Glutamatergic neuron (in vitro differentiated cells): Measurements from ENCODE around the gene PDE1A. TPM values are rescaled to one million over a fixed set of nuclear protein-coding genes. Genes with fewer than 3 reads are reported as not detected.

Experiments used
- DNase-seq: peaks from one replicate; pipeline ENCODE4 v3.0.0; 2022
- H3K27ac Mint-ChIP-seq: one replicate; pipeline ENCODE4 v1.8.0; 2020; ENCODE audit warnings: mild to moderate bottlenecking, mixed read lengths, inconsistent platforms; ENCODE audit not compliant: unreplicated experiment
- H3K27me3 Mint-ChIP-seq: one replicate; pipeline ENCODE4 v1.8.0; 2020; ENCODE audit warnings: mild to moderate bottlenecking, moderate library complexity, mixed read lengths, inconsistent platforms; ENCODE audit not compliant: unreplicated experiment
- H3K36me3 Mint-ChIP-seq: one replicate; pipeline ENCODE4 v1.8.0; 2020; ENCODE audit warnings: mild to moderate bottlenecking, mixed read lengths, inconsistent platforms; ENCODE audit not compliant: unreplicated experiment
- H3K4me1 Mint-ChIP-seq: one replicate; pipeline ENCODE4 v1.8.0; 2020; ENCODE audit warnings: mild to moderate bottlenecking, low read depth, mixed read lengths, inconsistent platforms; ENCODE audit not compliant: unreplicated experiment
- H3K4me3 Mint-ChIP-seq: one replicate; pipeline ENCODE4 v1.8.0; 2020; ENCODE audit warnings: mild to moderate bottlenecking, mixed read lengths, inconsistent platforms; ENCODE audit not compliant: unreplicated experiment
- H3K9me3 Mint-ChIP-seq: one replicate; pipeline ENCODE4 v1.8.0; 2020; ENCODE audit warnings: mild to moderate bottlenecking, moderate library complexity, mixed read lengths, inconsistent platforms; ENCODE audit not compliant: unreplicated experiment
- long read RNA-seq: library from polyadenylated mRNA; unstranded; transcript quantifications from one replicate; pipeline ENCODE4 v2.0.0, GENCODE V29; 2020; ENCODE audit not compliant: unreplicated experiment
- total RNA-seq: library from RNA; stranded (reverse); fragmentation: NEBNext Ultra II Directional; extraction: Animal tissue kit (Norgen Biotek cat#: 25700); gene quantifications from one replicate; pipeline ENCODE4 v1.2.1, GENCODE V29; 2021; ENCODE audit not compliant: unreplicated experiment
- TF ChIP-seq, protein P1 (sequence below): fragments of 200-600 bp; sonication (generic); IDR thresholded peaks from one replicate; pipeline ENCODE4 v1.5.0; 2021; ENCODE audit not compliant: partially characterized antibody, unreplicated experiment

Gene PDE1A
- 4.2 TPM for total RNA-seq
- long read RNA-seq, partial matches to known transcripts = 1 of 1 reads
- long read RNA-seq, other reads (novel, unspliced or antisense) = 0 of 1 reads

DNA sequence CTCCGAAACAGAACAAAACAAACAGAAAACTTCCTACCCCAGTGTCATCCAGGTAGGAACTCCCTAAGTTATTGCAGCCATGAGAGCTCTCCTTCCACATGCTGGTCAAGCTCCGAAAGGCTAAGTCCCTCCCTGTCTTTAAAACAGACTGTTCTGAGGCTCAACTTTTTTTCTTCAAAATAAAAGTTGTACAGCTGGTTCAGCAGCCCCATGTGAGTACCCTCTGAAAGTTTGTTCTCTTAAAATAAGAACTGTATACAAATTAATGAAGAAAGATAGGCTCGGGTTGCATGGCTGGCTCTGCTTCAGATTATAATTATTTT lies at the start of gene PDE1A:
TSS of gene PDE1A (minus strand) at position 119 of the 323 bp plus-strand sequence.
- Mint-ChIP-seq H3K4me1 (no peaks in the 10 kb centered on the region), H3K4me3 (no peak within 1 kb of the TSS), H3K27ac (no peak within 1 kb of the TSS), H3K36me3 (no peaks in the 10 kb centered on the region), H3K9me3 (no peaks in the 10 kb centered on the region), H3K27me3 (no peaks in the 10 kb centered on the region)
- TF ChIP-seq, protein P1, sequence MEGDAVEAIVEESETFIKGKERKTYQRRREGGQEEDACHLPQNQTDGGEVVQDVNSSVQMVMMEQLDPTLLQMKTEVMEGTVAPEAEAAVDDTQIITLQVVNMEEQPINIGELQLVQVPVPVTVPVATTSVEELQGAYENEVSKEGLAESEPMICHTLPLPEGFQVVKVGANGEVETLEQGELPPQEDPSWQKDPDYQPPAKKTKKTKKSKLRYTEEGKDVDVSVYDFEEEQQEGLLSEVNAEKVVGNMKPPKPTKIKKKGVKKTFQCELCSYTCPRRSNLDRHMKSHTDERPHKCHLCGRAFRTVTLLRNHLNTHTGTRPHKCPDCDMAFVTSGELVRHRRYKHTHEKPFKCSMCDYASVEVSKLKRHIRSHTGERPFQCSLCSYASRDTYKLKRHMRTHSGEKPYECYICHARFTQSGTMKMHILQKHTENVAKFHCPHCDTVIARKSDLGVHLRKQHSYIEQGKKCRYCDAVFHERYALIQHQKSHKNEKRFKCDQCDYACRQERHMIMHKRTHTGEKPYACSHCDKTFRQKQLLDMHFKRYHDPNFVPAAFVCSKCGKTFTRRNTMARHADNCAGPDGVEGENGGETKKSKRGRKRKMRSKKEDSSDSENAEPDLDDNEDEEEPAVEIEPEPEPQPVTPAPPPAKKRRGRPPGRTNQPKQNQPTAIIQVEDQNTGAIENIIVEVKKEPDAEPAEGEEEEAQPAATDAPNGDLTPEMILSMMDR = no peak
- DNase-seq = no peak

- Mint-ChIP-seq H3K9me3 (no peaks in the 10 kb centered on the region), H3K27me3 (no peaks in the 10 kb centered on the region), H3K4me3 (no peak overlapping the region), H3K27ac (no peak overlapping the region), H3K4me1 (no peaks in the 10 kb centered on the region), H3K36me3 (peaks cover 4% of the 10 kb centered on the region)
- TF ChIP-seq, protein P1 = no peak
- no peak for DNase-seq
These were observed 46.8 kb upstream of the PDE1A start for GRCh38 chr2:182473635-182474034.

GRCh38 chr2:182463760-182464159 lies 36.9 kb upstream of the PDE1A start:
- TF ChIP-seq, protein P1 = no peak
- no peak overlapping the region for H3K4me3 Mint-ChIP-seq
- H3K27ac Mint-ChIP-seq = no peak overlapping the region
- no peaks in the 10 kb centered on the region for H3K9me3 Mint-ChIP-seq
- H3K36me3 Mint-ChIP-seq = peaks cover 6% of the 10 kb centered on the region
- no peaks in the 10 kb centered on the region for H3K4me1 Mint-ChIP-seq
- DNase-seq = no peak
- no peaks in the 10 kb centered on the region for H3K27me3 Mint-ChIP-seq

- Mint-ChIP-seq H3K27me3 (peaks cover under 1% of the 10 kb centered on the region), H3K4me1 (peaks cover 2% of the 10 kb centered on the region), H3K36me3 (no peaks in the 10 kb centered on the region), H3K4me3 (no peak overlapping the region), H3K27ac (no peak overlapping the region), H3K9me3 (no peaks in the 10 kb centered on the region)
- no peak for DNase-seq
- TF ChIP-seq, protein P1 = no peak
These were observed 29.9 kb upstream of the PDE1A start for GRCh38 chr2:182456784-182457183.

DNA sequence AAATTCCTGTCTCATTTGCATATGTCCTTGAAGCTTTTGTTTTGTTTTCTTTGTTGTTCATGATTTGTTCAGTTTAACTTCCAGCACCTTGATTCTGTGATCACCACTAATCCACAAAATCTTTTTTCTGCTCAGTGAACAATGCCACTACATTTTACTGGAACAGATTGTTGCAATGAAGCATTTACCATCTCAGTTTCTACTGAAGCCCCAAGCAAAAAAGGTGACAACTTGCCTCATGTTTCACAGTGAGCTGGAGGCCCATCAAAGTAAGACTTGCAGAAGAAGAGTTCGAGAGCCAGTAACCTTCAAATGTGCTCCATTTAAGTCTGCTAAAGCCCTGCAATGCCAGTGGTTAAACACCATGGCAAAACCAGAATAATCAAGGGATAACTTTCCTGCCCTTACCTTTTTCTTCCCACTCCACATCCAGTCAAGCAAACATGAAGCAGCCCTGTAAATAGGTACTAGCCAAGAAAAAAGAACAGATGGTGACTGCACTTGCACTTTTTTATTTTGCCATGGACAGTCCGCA lies 25.7 kb upstream of the PDE1A start:
- no peak for DNase-seq
- TF ChIP-seq, protein P1 = no peak
- no peaks in the 10 kb centered on the region for H3K36me3 Mint-ChIP-seq
- H3K27me3 Mint-ChIP-seq = peaks cover 5% of the 10 kb centered on the region
- no peak overlapping the region for H3K4me3 Mint-ChIP-seq
- no peaks in the 10 kb centered on the region for H3K9me3 Mint-ChIP-seq
- H3K27ac Mint-ChIP-seq = no peak overlapping the region
- peaks cover 2% of the 10 kb centered on the region for H3K4me1 Mint-ChIP-seq
